Stimulated activated CD4-positive, alpha-beta T cell treated with anti-CD3 and anti-CD28 coated beads, Interleukin-2, amount 100 ng/mL, for 24 hours (primary cell): Measurements from ENCODE around the gene CACUL1.

Experiments
- DNase-seq, 2 donors: peaks; one replicate each; pipeline ENCODE4 v3.0.0-alpha.2; 2020

The CACUL1 gene

GRCh38 chr10:118629211-118629610 lies 125.6 kb downstream of the CACUL1 start:
- DNase-seq = no peak

GRCh38 chr10:118628397-118628796 lies 126.4 kb downstream of the CACUL1 start:
- no peak for DNase-seq

GRCh38 chr10:118626953-118627352 lies 127.8 kb downstream of the CACUL1 start:
- DNase-seq = no peak
